Esophagus mucosa (tissue), 1 donor: ENCODE measurements around the gene PACRG. TPM values are rescaled to one million over a fixed set of nuclear protein-coding genes. Genes with fewer than 3 reads are reported as not detected.

Source experiments
- ATAC-seq: fragments of 200-7000 bp; cut with Tn5 transposase; one replicate; pipeline ENCODE4 v1.9.1; 2020
- total RNA-seq: library from RNA; stranded (reverse); gene quantifications from one replicate; pipeline ENCODE4 v1.2.4, GENCODE V29; 2023
- donor health status: DM: yes; HTN: yes; CAD: no.

Gene PACRG
- total RNA-seq, 1 donor from 2014 or later, result 0.76 TPM

- no peak for ATAC-seq
Observed at GRCh38 chr6:163253556-163254213, 525.9 kb downstream of the PACRG start.

DNA sequence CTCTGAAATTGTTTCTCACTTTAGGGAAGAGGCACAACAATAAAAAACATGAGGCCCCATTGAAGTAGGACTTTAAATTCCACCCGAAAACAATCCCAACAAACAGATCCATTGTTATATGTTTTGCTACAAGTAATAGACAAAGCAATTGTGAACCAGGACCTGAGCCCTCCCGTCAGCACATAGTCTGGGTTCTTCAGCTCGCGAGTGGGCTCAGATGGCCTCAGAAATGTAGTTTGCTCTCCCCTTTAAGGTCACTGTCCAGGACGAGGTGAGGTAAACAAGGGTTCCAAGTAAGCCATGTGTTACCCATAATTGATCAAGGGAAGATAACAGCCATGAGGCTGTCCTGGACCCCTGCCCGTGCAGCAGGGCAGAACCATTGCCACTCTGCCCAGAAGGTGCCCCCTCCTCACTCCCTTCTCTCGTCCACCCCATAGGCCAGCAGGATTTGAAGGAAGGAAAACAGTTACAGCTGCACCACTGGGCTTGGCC is 526.6 kb downstream of the PACRG start:
- no peak for ATAC-seq

DNA sequence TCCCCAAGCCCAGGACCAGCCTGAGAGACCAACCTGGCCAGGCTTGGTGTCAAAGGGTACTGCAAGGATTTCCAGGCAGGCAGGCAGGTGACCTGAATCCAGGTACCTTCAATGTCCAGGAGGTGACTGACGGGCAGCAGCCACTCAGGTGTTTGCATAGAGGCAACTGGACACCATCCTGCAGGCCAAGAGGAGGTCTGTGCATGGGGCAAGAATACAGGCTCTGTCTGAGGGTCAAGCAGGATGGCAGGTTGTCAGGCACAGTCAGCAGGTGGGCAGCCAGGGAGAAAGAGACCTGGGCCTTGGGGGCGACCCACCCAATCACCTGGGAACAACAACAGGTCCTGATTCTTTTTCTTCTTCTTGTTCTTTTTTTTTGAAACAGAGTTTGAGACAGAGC is 527.5 kb downstream of the PACRG start:
- no peak for ATAC-seq

DNA sequence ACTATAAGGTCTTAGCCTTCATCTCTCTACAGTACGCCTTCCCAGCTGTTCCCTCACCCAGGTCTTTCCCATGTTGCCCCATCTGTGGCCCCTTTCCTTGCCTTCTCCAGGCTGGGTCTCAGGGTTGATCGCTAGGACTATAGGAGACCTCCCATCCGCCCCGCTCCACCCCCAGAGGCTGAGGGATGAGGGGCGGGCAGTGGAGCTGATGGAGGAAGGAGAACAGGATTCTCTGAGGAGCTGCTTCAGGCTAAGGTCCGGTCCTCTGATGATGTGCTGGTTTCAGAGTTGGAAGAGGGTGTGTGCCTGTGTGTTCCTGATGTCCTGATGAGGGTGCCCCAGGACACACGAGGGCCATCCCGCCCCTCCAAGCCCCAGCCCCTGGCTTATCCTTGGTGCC is 531.9 kb downstream of the PACRG start:
- no peak for ATAC-seq

DNA sequence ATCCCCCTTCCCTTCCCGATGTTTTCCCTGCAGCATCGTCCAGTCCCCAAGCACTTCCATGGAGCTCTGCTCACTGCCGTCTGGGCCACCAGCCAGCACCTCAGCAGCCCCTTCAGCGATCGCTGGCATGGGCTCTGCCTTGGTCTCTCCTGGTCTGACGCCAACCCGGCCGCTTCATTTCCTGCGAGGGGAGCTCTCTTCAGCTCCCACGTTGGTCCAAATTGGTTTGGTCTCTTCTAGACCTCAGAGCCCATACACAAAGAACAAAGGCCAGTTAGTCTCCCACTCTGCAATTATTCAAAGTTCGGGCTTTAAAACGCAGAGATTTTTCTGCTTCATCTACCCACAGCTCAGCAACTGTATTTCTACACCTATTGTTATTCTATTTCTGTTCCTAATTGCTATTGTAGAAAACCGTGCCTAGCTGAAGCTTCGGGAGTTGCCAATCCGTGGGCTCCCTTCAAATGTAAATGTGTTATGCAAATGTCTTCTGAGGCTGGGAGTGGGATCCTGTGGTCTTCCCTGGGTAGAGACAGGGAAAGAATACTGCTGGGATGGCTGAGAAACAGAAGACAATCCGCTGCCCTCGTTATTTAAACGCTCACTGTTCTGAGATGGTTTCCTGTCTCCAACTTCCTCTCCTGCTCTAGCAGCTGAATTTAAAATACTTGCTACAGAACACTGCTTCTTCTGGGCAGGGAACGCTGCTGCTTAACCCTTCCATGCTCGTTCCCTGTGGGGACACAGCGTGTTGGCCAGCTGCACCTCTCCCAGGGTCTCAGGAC is 532.5 kb downstream of the PACRG start:
- ATAC-seq, result no peak

DNA sequence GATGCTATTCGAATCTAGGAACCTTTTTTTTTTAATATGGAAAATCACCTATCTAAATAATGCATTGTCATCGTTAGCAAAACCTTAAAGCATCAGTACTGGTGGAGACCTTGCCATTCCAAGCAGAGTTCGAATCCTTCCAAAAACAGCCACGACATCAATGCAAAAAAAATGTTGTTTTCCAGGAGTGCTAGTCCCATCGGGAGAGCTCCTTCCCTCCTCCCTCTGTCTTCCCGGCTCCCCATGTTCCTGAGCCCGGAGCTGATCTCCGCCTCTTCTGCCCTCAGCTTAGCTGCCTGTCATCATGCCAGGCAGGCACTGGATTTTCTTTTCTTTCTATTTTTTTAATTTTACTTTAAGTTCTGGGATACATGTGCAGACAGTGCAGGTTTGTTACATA is 533.1 kb downstream of the PACRG start:
- no peak for ATAC-seq

GRCh38 chr6:163261361-163261760 is 533.6 kb downstream of the PACRG start:
- no peak for ATAC-seq

DNA sequence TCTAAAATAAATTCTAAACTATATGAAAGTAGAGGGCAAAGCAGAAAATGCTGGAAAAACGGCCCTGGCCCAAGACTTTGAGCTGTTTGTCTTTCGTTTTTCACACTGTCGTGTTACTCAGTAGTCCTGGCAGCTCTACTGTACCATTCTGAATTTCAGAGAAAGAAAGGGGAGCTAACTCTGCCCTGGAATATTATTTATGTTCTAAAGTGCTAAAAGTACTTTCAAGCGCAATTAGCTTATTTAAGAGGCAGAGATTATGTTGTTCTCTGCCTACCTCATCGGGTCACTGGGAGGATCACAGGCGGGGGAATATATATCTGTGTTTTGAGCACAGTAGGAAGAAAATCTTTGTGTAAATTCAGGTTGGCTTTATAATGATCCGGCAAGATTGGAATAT is 534.3 kb downstream of the PACRG start:
- no peak for ATAC-seq

- no peak for ATAC-seq
Observed at GRCh38 chr6:163263196-163263595, 535.4 kb downstream of the PACRG start.

DNA sequence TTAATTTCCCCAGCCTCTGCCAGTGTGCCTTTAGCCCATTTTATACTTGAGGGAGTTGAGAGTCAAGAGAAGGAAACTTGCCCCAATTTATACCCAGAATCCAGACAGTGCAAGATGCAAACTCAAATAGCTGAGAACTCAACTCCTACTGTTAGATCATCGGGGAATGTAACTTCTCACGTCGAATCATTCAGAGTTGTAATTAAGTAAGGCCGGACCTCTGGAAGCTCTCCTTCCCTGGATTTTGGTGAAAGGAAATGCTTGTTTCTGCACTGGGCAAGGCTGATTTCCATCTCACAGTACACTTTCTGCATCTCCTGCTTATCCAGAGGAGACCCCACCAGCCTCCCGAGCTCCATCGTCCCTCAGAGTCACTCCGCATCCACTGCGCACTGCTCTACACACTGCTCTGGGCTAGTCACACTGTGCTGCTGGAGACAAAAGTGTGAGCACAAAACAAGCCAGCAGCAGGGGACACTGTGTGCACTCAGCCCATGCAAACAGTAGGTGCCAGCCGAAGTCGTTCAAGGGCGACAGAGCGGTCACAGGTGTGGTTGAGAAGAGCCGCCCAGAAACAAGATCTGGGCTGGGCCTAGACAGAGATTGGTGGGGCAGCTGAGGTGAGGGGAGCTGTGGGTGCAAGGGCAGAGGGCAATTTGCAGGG is 536.4 kb downstream of the PACRG start:
- ATAC-seq, result no peak

DNA sequence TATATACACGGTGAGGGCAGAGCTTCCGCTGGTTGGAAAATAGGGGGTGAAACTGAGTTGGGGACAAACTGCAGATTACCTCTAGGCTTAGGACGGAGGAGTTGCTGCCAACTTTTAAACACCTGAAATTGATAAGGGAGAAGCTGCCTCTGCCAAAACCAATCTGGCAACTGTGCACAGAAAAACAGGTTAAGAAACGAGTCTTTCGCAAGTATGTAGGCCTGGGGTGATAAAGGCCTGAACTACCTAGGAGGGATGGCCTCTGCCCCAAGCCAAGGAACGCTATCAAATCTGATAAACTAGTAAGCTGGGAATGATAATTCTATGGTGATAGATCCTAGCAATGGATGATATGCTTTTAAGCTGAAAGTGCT is 536.9 kb downstream of the PACRG start:
- ATAC-seq, result no peak

DNA sequence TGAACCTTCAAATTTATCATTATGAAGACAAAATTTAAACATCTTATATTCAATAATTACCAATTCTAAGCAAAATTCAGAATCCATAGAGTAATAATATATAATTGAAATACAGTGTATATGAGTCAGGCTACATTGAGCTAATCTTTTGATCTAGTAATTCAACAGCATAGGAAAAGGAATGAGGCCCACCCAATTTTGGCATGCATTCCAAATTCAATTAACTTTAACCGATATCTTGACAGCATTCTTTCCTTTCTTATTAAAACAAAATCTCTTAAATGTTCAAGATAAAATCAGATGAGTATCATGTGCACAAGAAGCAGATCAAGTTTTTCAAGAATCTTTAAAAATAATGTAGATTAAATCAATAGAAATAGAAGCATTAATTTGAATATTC is 553.9 kb downstream of the PACRG start:
- no peak for ATAC-seq

- ATAC-seq, result no peak
Observed at GRCh38 chr6:163282672-163283071, 554.9 kb downstream of the PACRG start.

DNA sequence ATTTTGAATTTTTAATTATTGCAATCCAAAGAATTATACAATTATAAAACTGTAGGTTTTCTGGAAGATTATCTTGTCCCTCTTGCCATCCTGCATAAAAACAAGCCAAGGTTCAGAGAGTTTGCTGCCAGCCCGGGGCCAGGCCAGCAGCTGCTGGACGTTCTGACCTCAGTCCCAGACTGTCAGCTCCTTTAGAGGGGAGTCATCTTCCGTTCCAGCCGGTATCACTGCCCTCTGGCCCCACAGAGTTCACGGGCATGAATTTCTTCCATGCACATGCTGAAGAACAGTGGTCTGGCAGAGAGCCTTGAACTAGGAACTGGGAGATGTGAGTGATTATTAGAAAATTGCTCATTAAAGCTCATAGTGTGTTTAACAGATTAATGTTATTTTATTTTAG is 556.4 kb downstream of the PACRG start:
- ATAC-seq, result no peak

- ATAC-seq, result no peak
Observed at GRCh38 chr6:163285691-163286090, 557.9 kb downstream of the PACRG start.

DNA sequence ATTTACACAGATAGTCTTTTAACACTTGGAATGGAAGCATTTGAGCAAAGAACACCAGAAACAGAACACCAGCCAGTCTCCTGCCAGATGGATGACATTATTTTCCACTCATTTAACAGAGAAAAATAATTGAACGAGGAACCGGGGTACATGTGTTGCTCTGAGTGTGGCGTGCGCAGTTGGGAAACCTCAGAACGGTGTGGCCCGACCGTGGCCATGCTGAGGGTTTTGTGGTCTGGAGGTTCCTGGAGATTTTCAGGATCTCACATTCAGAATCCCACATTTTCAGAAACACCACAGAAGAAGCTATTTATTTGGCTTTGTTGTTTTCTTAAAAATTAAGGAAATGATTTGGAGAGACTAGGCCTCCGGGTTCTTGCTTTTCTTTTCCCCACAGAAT is 559.9 kb downstream of the PACRG start:
- no peak for ATAC-seq

DNA sequence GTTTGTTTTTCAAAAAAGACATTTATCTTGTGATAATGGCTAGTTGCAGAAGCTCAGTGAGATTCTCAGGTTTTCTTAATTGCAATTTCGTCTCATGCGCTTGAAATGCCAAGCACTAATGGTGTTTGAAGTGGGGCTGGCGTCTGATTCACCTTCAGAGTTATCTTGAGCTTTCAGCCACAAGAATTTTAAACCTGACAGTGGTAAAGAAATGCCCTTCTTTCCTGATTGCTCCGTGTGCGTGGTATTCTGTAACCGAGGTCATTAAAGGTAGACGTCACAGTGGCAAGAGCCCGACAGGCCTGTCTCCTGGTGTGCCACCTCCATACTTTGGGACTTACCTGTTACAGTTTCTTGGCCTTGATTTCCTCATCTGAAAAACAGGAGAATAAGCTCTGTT is 560.3 kb downstream of the PACRG start:
- no peak for ATAC-seq

GRCh38 chr6:163288915-163289314 is 561.1 kb downstream of the PACRG start:
- no peak for ATAC-seq

DNA sequence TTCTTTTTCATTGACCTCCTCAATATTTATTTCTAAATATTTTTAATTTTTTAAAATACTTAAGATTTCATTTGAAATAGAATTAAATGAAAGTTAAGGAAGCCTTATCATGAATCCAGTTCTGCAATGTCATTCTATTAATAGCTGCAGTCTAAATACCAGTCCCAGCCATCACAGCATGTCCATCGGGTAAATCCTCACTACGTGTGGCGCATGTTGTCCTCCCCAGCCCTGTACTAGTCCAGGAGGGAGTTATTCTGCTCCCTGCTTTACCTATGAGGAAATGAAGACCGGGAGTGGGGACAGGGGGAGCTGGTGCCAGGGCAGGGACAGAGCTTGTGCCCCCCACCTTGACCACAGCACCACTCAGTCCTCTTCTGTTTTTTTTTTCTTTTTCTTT is 561.7 kb downstream of the PACRG start:
- no peak for ATAC-seq

DNA sequence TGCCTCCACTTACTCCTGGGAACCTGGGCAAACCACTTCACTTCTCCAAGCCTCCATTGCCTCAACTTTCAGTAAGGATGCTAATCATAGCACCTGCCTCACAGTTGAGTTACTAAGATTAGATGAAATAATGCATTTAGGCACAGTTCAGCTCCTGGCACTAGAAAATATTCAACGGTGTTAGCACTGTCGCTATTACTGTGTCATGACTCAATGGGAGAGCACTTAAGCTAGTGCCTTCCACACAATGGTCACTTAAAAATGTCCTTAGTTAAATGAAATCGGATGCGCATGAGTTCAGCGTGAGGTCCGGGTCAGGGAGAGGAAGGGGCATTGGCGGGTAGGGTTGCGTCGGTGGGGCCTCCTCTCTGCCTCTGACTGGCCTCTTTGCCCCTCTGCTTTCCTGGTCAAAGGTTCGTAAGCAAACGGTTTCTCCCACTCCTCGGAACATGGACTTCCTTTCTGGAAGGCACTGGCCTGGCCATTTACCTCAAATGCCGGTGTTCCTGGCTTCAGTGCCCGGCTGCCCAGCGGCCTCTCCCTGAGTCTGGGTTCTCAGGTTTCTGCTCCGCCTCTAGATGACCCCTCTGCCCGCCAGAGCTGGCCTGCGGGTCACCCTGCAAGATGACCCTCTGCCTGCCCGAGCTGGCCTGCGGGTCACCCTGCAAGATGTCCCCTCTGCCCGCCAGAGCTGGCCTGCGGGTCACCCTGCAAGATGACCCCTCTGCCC is 562.9 kb downstream of the PACRG start:
- no peak for ATAC-seq

- ATAC-seq, result no peak
Observed at GRCh38 chr6:163291622-163292021, 563.8 kb downstream of the PACRG start.

- ATAC-seq, result no peak
Observed at GRCh38 chr6:163293286-163293685, 565.5 kb downstream of the PACRG start.

- ATAC-seq, result no peak
Observed at GRCh38 chr6:163294734-163295133, 567.0 kb downstream of the PACRG start.
